SK-N-SH (cell line): Measurements from ENCODE around the gene VPS11. TPM values are rescaled to one million over a fixed set of nuclear protein-coding genes. Genes with fewer than 3 reads are reported as not detected.

Experiments used
- CTCF ChIA-PET: fragments of 300-600, 350-600 bp; formaldehyde crosslinking; extraction: SDS; loops from one replicate; lab custom pipeline; 2021; lab: Yijun Ruan, JAX
- POLR2A ChIA-PET: fragments of 350-600 bp; sonication (Branson Sonifier 250); formaldehyde crosslinking; extraction: SDS; loops from one replicate; lab custom pipeline; 2020; ENCODE audit warnings: antibody characterized with exemption, inconsistent platforms; lab: Yijun Ruan, JAX
- DNase-seq: peaks from one replicate; pipeline ENCODE4 v3.0.0; 2012
- H2AFZ ChIP-seq: fragments of 200-600 bp; sonication (generic); 2 replicates; pipeline ENCODE4 v1.8.1; 2016; ENCODE audit warnings: antibody characterized with exemption, mild to moderate bottlenecking, low read depth
- H3F3A ChIP-seq: fragments of 200-600 bp; sonication (generic); replicated peaks from 2 replicates; pipeline ENCODE3; 2016; ENCODE audit warnings: antibody characterized with exemption, mild to moderate bottlenecking; ENCODE audit not compliant: insufficient read depth
- H3K27ac ChIP-seq, 2 experiments: fragments of 200-500 bp in 1 of 2; fragments of 200-600 bp in 1 of 2; sonication (Bioruptor generic) in 1 of 2; sonication (generic), shearing (Covaris generic) in 1 of 2; 2 replicates each; pipeline versions ENCODE4 v1.5.1 to v1.6.1; 2014 to 2016; ENCODE audit warnings: low read depth in 2 of 2, inconsistent platforms in 1 of 2, low read length in 1 of 2, mild to moderate bottlenecking in 1 of 2, mixed read lengths in 1 of 2
- H3K27me3 ChIP-seq: fragments of 200-600 bp; sonication (generic), shearing (Covaris generic); 2 replicates; pipeline ENCODE4 v1.6.1; 2016; ENCODE audit warnings: mixed run types; ENCODE audit not compliant: insufficient read depth
- H3K36me3 ChIP-seq, 2 experiments: fragments of 200-500 bp in 1 of 2; fragments of 200-600 bp in 1 of 2; sonication (Bioruptor generic) in 1 of 2; sonication (generic) in 1 of 2; replicated peaks in 1 of 2; 2 replicates each; pipeline versions ENCODE3 to v1.5.1; 2014 to 2016; ENCODE audit warnings: low read length in 1 of 2, mild to moderate bottlenecking in 1 of 2; ENCODE audit not compliant: insufficient read depth in 2 of 2, control insufficient read depth in 1 of 2
- H3K4me1 ChIP-seq, 2 experiments: fragments of 200-500 bp in 1 of 2; fragments of 200-600 bp in 1 of 2; sonication (Bioruptor generic) in 1 of 2; sonication (generic), shearing (Covaris generic) in 1 of 2; 2 replicates each; pipeline versions ENCODE4 v1.5.1 to v1.6.1; 2014 to 2016; ENCODE audit warnings: low read depth in 1 of 2, low read length in 1 of 2, mixed run types in 1 of 2; ENCODE audit not compliant: insufficient read depth in 2 of 2, control insufficient read depth in 1 of 2
- H3K4me2 ChIP-seq: fragments of 200-600 bp; sonication (generic), shearing (Covaris generic); 2 replicates; pipeline ENCODE4 v1.6.1; 2017; ENCODE audit warnings: mixed run types
- H3K4me3 ChIP-seq, 2 experiments: fragments of 200-500 bp in 1 of 2; fragments of 200-600 bp in 1 of 2; sonication (Bioruptor generic) in 1 of 2; sonication (generic), shearing (Covaris generic) in 1 of 2; 2 replicates each; pipeline versions ENCODE4 v1.5.1 to v1.8.1; 2014 to 2016; ENCODE audit warnings: low read depth in 2 of 2, inconsistent platforms in 1 of 2, low read length in 1 of 2, mild to moderate bottlenecking in 1 of 2, mixed read lengths in 1 of 2, moderate library complexity in 1 of 2
- H3K79me2 ChIP-seq: fragments of 200-600 bp; sonication (generic); 2 replicates; pipeline ENCODE4 v1.8.1; 2017; ENCODE audit warnings: mild to moderate bottlenecking; ENCODE audit not compliant: insufficient read depth
- H3K9ac ChIP-seq: fragments of 200-600 bp; sonication (generic); 2 replicates; pipeline ENCODE4 v1.6.1; 2017; ENCODE audit warnings: mixed run types
- H3K9me2 ChIP-seq: fragments of 200-600 bp; sonication (generic); 2 replicates; pipeline ENCODE4 v1.6.1; 2017; ENCODE audit warnings: mixed run types
- H3K9me3 ChIP-seq: fragments of 200-600 bp; sonication (generic); 2 replicates; pipeline ENCODE4 v1.6.1; 2017; ENCODE audit warnings: mixed run types, mild to moderate bottlenecking, moderate library complexity
- H4K20me1 ChIP-seq: fragments of 200-600 bp; sonication (generic); 2 replicates; pipeline ENCODE4 v1.6.1; 2017; ENCODE audit warnings: mild to moderate bottlenecking, mixed run types; ENCODE audit not compliant: insufficient read depth
- ELF1 ChIP-seq: IDR thresholded peaks from 2 replicates; pipeline ENCODE4 v1.4.0; 2012
- FOSL2 ChIP-seq: IDR thresholded peaks from 2 replicates; pipeline ENCODE4 v1.4.0; 2012; ENCODE audit warnings: low read depth, mild to moderate bottlenecking, moderate library complexity, borderline replicate concordance
- FOXJ3 ChIP-seq: sonication (generic); formaldehyde crosslinking; IDR thresholded peaks from 2 replicates; pipeline ENCODE4 v1.5.1; 2020; ENCODE audit warnings: mild to moderate bottlenecking, missing genetic modification reagents
- GABPA ChIP-seq: IDR thresholded peaks from 2 replicates; pipeline ENCODE4 v1.4.0; 2012; ENCODE audit warnings: low read depth, mild to moderate bottlenecking
- IRF3 ChIP-seq: fragments of 150-350 bp; IDR thresholded peaks from 2 replicates; pipeline ENCODE4 v1.6.1; 2016; ENCODE audit warnings: mild to moderate bottlenecking, low read depth, low read length
- JUND ChIP-seq: IDR thresholded peaks from 2 replicates; pipeline ENCODE4 v1.4.0; 2012
- MAX ChIP-seq: IDR thresholded peaks from 2 replicates; pipeline ENCODE4 v1.4.0; 2012; ENCODE audit warnings: low read depth
- MEF2A ChIP-seq: IDR thresholded peaks from 2 replicates; pipeline ENCODE4 v1.4.0; 2012; ENCODE audit warnings: low read depth, borderline replicate concordance
- NFIC ChIP-seq: IDR thresholded peaks from 2 replicates; pipeline ENCODE4 v1.4.0; 2012; ENCODE audit warnings: borderline replicate concordance
- PBX3 ChIP-seq: IDR thresholded peaks from 2 replicates; pipeline ENCODE4; 2012
- POLR2AphosphoS5 ChIP-seq: IDR thresholded peaks from 2 replicates; pipeline ENCODE4 v1.6.1; 2012; ENCODE audit warnings: low read depth, low read length
- REST ChIP-seq: IDR thresholded peaks from 2 replicates; pipeline ENCODE4 v1.6.1; 2012; ENCODE audit warnings: mild to moderate bottlenecking, low read depth, low read length, moderate library complexity
- RFX5 ChIP-seq: IDR thresholded peaks from 2 replicates; pipeline ENCODE4 v1.6.1; 2012; ENCODE audit warnings: mild to moderate bottlenecking, improper control_type of control experiment, low read length
- RXRA ChIP-seq: IDR thresholded peaks from 2 replicates; pipeline ENCODE4 v1.4.0; 2012; ENCODE audit warnings: low read depth, mild to moderate bottlenecking, borderline replicate concordance
- SIN3A ChIP-seq: IDR thresholded peaks from 2 replicates; pipeline ENCODE4 v1.6.1; 2012; ENCODE audit warnings: low read depth, mild to moderate bottlenecking, low read length, moderate library complexity, borderline replicate concordance
- SMC3 ChIP-seq: IDR thresholded peaks from 2 replicates; pipeline ENCODE4 v1.6.1; 2012; ENCODE audit warnings: low read depth, low read length, improper control_type of control experiment
- TCF12 ChIP-seq: IDR thresholded peaks from 2 replicates; pipeline ENCODE4 v1.4.0; 2012
- TEAD4 ChIP-seq: IDR thresholded peaks from 2 replicates; pipeline ENCODE4 v1.4.0; 2012; ENCODE audit warnings: mild to moderate bottlenecking, borderline replicate concordance; ENCODE audit not compliant: insufficient read depth
- YY1 ChIP-seq: IDR thresholded peaks from 2 replicates; pipeline ENCODE4 v1.4.0; 2012; ENCODE audit warnings: low read depth, mild to moderate bottlenecking
- ZBTB33 ChIP-seq: IDR thresholded peaks from 2 replicates; pipeline ENCODE4 v1.4.0; 2012; ENCODE audit warnings: low read depth, borderline replicate concordance
- WGBS: methylation state at CpG from one replicate; pipeline ENCODE4 v1.1.6; 2017; ENCODE audit warnings: low lambda C conversion rate; 5-methylcytosine and 5-hydroxymethylcytosine counted together
- polyA plus RNA-seq, 3 experiments: library from polyadenylated mRNA; depleted of rRNA; stranded (reverse); fragments of >200 nt; gene quantifications; 2 replicates each; pipeline ENCODE4 v1.2.3, GENCODE V29; 2012

The VPS11 gene
- polyA plus RNA-seq, 1 of the 3 experiments (the other 2 are of a cell fraction), result 14.8 TPM

GRCh38 chr11:119087123-119087522 lies 19.5 kb downstream of the VPS11 start (continued):
- TF ChIP-seq SIN3A, result no peak
- no peak for TF ChIP-seq REST
- no peak for TF ChIP-seq ELF1
- TF ChIP-seq PBX3, result no peak
- no peak for TF ChIP-seq RFX5
- no peak for TF ChIP-seq SMC3
- no peak for TF ChIP-seq TCF12
- no peak for TF ChIP-seq POLR2AphosphoS5
- TF ChIP-seq MEF2A, result no peak
- TF ChIP-seq FOSL2, result no peak

GRCh38 chr11:119087747-119088241 lies 20.2 kb downstream of the VPS11 start:
- ChIA-PET CTCF (interaction anchor here (1.7 kb wide), 1 partner anchor 250 kb away, joined by 3 read pairs; no protein-coding TSS in a partner anchor), POLR2A (interaction anchor here (1.1 kb wide), 1 partner anchor 19 kb away, joined by 4 read pairs; the partner anchor contains the start of gene C2CD2L)
- no peak overlapping the region for H3K27ac ChIP-seq
- 100% methylated on average over 2 of the region's 2 CpGs for WGBS
- peaks cover 14% of the 10 kb centered on the region; the same call in 1 of the 2 replicates for H4K20me1 ChIP-seq
- peaks cover 21 to 22% of the 10 kb centered on the region in 2 experiments; a peak in 2 of 4 replicates for H3K4me1 ChIP-seq
- H3K4me2 ChIP-seq, result no peak overlapping the region
- H3K27me3 ChIP-seq, result no peaks in the 10 kb centered on the region
- peaks cover 29% of the 10 kb centered on the region for H3F3A ChIP-seq
- peaks cover 21 to 30% of the 10 kb centered on the region in 2 experiments for H3K36me3 ChIP-seq
- H3K79me2 ChIP-seq, result peaks cover 34% of the 10 kb centered on the region
- no peak overlapping the region for H3K9ac ChIP-seq
- no peak overlapping the region for H3K4me3 ChIP-seq
- no peaks in the 10 kb centered on the region for H3K9me2 ChIP-seq
- H3K9me3 ChIP-seq, result no peaks in the 10 kb centered on the region
- DNase-seq, result no peak
- H2AFZ ChIP-seq, result no peak overlapping the region
- TF ChIP-seq FOSL2, result no peak
- no peak for TF ChIP-seq RXRA
- no peak for TF ChIP-seq ELF1
- TF ChIP-seq JUND, result no peak
- TF ChIP-seq TEAD4, result no peak
- no peak for TF ChIP-seq MAX
- TF ChIP-seq ZBTB33, result no peak
- no peak for TF ChIP-seq NFIC
- no peak for TF ChIP-seq RFX5
- no peak for TF ChIP-seq YY1
- no peak for TF ChIP-seq IRF3
- TF ChIP-seq FOXJ3 (CRISPR knock-in tag), result no peak
- TF ChIP-seq MEF2A, result no peak
- no peak for TF ChIP-seq GABPA
- TF ChIP-seq REST, result no peak
